ENCODE measurements around the gene ZNF692. TPM values are rescaled to one million over a fixed set of nuclear protein-coding genes. Genes with fewer than 3 reads are reported as not detected.
A peak's percentile ranks its signal among the peaks of the same experiment; 100 is the strongest.
"Not testable (repeated sequence)": the region's sequence is repeated elsewhere in the genome, so short reads cannot be mapped to it uniquely, and the experiment has no call there.

Gene ZNF692, protein sequence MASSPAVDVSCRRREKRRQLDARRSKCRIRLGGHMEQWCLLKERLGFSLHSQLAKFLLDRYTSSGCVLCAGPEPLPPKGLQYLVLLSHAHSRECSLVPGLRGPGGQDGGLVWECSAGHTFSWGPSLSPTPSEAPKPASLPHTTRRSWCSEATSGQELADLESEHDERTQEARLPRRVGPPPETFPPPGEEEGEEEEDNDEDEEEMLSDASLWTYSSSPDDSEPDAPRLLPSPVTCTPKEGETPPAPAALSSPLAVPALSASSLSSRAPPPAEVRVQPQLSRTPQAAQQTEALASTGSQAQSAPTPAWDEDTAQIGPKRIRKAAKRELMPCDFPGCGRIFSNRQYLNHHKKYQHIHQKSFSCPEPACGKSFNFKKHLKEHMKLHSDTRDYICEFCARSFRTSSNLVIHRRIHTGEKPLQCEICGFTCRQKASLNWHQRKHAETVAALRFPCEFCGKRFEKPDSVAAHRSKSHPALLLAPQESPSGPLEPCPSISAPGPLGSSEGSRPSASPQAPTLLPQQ
- total RNA-seq = 18.4 TPM
- long read RNA-seq, transcript ZNF692-201 (12 exons, 1,931 nt) = major isoform, 8 of 30 reads
- long read RNA-seq, partial matches to known transcripts = 1 of 30 reads
- long read RNA-seq, other reads (novel, unspliced or antisense) = 18 of 30 reads

DNA sequence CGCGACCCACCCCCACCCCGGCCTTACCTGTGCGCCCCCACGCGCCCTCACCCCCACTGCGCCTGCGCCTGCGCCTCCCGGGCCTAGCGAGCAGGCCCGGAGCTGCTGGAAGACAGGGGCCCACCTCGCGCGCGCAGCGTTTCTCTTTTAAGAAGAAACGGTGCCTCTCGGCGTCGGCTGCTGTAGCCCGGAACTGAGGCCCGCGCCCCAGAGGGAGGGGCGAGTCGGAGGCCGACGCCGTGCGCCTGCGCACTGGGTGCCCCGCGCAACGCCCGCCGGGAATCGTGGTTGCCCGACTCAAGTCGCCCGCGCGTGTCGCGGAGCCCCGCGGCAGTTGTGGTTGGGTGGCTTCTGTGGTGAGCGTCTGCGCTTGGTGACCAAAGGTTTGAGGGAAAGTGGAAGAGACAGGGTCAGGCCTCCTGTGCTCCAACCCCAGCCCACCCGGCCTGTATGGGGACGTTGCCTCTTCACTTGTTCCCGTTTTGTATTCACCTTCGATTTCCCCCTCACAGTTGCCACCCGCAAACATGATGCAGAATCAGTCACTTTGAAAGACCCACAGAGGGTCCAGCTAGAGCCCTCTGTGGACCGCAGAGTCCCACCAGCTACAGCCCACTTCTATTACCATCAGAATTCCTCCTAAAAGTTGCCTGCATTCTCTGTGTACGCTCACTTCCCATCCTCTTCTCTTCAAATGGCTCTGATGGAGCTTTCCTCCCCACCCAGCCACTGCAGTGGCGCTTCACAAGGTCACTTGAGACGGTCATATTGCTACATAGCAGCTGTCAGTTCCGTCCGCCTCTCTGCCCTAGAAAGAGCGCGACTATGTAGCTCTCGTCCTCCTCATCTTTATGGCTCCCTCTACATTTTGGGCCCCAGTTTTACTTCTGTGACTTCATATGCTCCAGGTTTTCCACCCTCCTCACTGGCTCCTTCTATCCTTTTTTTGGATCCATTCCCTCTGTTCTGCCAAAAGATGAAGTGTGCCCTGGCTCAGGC, at the start of gene ZNF692:
Gene ZNF692, minus strand, starts transcription at position 195 of the 999 bp plus-strand sequence. CDS start 776 bp downstream, outside the sequence.
- DNase-seq (ENCODE audit: low spot score) = peak; percentile 99

DNA sequence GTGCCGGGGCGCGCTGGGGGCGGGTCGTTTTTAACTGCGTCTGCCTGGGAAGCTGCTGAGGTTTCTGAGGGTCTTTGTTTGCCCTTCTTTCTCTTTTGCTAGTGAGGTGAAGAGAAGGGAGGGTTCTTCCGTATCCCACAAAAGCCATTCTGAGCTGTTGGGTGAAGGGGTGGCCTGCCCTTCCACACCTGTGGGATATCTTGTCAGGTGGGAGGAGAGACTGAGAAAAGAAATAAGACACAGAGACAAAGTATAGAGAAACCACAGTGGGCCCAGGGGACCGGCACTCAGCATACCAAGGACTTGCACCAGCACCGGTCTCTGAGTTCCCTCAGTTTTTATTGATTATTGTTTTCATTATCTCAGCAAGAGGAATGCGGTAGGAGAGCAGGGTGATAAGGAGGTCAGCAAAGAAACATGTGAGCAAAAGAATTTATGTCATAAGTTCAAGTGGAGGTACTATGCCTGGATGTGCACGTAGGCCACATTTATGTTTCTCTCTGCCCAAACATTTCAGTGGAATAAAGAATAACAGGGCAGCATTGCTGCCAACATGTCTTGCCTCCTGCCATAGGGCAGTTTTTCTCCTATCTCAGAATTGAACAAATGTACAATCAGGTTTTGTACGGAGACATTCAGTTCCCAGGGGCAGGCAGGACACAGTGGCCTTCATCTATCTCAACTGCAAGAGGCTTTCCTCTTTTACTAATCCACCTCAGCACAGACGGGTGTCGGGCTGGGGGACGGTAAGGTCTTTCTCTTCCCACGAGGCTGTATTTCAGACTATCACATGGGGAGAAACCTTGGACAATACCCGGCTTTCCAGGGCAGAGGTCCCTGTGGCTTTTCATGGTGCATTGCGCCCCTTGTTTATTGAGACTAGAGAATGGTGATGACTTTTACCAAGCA, 48.1 kb upstream of the ZNF692 start:
- no peak for DNase-seq (ENCODE audit: low spot score)

DNA sequence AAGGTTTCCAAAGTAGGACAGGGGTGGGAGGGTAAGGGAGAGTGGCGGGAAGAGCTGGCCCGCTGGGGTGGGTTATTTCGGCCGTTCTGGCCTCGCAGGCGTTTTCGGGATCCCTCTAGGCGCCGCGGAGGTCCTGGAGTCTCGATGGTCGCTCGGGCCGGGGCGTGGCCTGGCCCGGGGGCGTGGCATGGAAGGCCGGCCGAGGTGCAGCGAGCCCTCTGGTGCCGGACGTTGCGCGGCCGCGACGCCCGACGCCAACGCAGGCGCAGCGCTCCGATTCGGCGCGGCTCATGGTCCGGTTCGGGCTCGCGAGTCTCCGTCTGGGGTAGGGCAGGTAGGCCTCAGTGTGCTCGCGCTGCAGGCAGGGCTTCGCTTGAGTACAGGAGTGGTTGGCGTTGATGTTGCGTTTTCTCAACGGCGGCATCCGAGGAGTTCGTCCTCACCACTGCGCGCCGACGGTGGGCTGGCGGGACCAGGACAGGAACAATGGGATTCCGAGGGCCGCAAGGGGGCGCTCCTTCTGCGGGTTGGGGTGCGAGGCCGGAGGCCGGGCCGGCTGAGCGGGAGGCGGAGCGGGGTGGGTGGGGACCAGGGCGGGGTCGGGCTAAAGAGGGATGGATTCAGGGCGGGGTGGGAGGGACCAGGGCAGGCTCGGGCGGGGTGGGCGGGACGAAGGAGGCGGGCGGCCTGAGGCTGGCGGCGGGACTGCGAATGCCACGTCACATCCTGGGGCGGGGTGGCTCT, 47.3 kb upstream of the ZNF692 start, which contains the start of gene PGBD2:
Gene PGBD2, plus strand, starts transcription at position 227 of the 744 bp plus-strand sequence. CDS start 7,628 bp downstream, outside the sequence.
- DNase-seq (ENCODE audit: low spot score) = peak; percentile 97

DNA sequence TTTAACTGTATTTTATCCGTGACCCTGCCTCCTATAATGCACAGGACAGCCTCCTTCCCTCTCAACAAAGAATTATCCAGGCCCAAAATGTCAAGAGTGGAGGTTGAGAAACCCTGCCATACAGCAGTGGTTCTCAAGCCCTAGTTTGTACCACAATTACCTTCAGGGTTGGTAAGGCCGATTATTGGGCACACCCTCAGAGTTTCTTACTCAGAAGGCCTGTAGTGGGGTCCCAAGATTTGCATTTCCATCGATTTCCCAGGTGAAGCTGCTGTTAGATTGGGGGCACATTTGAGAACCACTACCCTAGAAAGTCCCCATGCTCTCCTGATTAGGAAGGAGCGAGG, 46.8 kb upstream of the ZNF692 start:
- DNase-seq (ENCODE audit: low spot score) = no peak

DNA sequence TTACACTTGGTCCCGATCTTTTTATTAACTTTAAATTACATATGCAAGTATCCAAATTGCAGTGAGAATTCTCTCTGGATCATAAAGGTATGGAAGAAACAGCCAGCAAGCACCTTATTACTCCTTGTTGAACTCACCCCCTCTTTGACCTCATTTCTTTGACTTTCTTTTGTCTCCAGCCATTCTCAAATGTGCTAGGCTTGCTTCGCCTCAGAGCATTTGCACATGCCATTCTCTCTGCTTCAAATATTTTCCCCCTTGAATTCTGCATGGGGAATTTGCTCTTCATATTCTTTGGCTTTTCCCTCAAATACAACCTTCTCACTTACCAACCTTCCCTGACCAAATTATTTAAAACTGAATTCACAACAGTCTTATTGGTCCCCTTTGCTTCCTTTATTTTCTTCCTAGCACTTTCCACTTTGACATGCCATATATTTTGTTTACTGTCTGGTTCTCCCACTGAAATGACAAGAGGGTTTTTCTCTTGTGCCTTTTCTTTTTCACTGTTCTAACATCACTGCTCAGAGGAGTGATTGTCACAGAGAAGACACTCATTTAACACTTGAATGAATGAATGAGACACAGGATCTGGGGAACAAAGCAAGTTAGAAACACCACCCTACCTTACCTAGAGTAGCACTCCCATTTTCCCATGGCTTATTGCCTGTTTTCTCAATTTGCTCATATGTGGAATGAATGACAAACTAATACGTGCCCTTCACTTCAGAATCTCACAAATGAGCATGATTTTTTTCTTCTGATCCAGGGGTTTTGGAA, 45.7 kb upstream of the ZNF692 start:
- no peak for DNase-seq (ENCODE audit: low spot score)

DNA sequence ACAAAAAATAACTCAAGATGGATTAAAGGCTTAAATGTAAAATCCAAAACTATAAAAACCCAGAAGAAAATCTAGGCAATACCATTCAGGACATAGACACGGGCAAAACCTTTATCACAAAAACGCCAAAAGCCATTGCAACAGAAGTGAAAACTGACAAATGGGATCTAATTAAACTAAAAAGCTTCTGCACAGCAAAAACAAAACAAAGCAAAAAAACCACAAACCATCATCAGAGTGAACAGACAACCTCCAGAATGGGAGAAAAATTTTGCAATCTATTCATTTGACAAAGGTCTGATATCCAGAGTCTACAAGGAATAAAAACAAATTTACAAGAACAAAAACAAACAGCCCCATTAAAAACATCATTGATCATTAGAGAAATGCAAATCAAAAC, 42.7 kb upstream of the ZNF692 start:
- DNase-seq (ENCODE audit: low spot score) = no peak

DNA sequence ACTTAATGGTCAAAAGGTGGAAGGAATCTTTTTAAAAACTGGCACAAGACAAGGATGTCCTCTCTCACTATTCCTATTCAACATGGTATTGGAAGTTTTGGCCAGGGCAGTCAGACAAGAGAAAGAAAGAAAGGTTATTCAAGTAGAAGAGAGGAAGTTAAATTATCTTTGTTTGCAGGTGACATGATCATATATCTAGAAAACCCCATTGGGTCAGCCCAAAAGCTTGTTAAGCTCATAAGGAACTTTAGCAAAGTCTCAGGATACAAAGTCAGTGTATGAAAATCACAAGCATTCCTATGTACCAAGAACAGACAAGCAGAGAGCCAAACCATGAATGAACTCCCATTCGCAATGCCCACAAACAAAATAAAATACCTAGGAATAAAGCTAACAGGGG, 41.8 kb upstream of the ZNF692 start:
- DNase-seq (ENCODE audit: low spot score) = no peak

DNA sequence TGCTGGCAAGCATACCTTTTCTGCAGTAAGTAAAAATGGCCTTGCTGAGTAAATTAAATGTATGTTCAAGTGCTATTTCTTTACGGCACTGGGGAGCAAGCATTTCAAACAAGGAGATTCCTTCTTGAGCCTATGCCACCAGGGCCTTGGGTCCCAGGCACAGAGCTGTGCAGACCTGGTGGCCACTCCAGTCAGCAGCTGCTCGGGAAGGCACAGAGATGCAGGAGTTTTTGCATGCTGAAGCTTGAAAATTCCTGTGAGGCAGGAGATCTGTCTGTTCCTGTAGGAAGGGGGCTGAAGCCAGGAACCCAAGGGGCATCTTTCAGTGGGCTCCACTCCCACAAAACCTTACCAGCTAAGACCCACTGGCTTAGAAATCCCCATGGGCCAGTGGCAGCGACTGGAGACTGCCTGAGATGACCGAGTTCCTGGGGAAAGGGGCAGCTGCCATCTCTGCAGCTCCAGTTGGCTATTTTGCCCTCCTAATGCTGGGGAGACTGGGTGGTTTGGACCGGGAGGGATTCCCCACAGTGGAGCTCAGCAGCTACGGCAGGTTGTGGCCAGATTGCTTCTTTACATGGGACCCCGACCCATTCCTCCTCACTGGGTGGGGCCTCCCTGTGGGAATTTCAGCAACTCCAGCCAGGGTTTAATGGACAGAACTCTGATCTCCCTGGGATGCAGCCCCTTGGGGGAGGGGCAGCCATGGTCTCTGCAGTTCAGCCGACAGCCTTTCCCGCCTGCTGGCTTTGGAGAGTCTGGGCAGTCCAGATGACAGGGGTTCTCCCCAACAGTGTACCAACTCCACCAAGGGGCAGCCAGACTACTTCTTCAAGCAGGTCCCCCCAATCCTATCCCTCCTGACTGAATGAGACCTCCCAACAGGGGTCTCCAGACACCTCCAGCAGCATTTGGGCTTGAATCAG, 38.8 kb upstream of the ZNF692 start:
- DNase-seq (ENCODE audit: low spot score) = no peak

DNA sequence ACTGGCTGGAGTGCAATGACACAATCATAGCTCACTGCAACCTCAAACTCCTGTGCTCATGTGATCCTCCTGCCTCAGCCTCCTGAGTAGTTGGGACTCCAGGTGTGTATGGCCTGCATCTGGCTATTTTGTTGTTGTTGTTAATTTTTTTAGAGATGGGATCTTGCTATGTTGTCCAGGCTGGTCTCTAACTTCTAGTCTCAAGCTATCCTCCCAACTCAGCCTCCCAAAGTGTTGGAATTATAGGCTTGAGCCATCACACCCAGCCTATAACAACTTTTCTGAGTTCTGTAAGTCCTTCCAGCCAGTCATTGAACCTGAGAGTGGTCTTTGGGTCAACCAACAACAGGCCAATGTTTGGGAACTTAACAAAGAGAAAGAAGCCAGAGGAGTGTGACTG, 36.0 kb upstream of the ZNF692 start:
- no peak for DNase-seq (ENCODE audit: low spot score)

DNA sequence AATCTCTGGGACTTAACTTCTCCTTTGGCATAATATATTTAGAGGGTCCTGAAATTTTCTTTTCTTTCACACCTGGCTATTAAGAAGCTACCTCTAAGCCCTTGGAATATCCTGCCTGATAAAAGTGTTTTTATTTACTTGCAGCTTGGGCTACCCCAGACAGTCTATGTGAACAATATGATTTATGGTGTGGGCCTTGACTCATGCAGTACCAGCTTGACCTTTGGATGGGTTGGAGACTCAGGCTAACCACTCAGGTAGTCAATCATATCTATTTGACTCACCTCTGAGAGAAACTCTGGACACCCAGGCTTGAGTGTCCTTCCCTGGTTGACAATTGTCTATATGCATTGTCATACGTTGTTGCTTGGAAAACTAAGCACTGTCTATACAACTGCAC, 33.7 kb upstream of the ZNF692 start:
- DNase-seq (ENCODE audit: low spot score) = no peak

DNA sequence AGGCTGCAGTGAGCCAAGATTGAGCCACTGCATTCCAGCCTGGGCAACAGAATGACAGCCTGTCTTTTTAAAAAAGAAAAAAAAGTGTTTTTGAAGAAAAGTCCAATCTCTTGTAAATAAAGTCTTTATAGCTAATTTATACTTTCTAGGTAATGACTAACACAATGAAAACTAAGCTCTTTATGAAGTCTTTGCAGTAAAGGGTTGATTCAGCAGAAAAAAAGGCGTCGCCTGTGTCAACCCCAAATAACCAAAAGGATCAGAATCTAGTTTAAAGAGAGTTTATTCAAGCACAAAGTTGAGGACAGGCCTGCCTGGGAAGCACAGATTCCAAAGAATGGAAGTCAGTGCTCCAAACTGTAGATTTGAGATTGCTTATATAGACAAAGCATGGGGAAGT, 32.9 kb upstream of the ZNF692 start:
- no peak for DNase-seq (ENCODE audit: low spot score)

DNA sequence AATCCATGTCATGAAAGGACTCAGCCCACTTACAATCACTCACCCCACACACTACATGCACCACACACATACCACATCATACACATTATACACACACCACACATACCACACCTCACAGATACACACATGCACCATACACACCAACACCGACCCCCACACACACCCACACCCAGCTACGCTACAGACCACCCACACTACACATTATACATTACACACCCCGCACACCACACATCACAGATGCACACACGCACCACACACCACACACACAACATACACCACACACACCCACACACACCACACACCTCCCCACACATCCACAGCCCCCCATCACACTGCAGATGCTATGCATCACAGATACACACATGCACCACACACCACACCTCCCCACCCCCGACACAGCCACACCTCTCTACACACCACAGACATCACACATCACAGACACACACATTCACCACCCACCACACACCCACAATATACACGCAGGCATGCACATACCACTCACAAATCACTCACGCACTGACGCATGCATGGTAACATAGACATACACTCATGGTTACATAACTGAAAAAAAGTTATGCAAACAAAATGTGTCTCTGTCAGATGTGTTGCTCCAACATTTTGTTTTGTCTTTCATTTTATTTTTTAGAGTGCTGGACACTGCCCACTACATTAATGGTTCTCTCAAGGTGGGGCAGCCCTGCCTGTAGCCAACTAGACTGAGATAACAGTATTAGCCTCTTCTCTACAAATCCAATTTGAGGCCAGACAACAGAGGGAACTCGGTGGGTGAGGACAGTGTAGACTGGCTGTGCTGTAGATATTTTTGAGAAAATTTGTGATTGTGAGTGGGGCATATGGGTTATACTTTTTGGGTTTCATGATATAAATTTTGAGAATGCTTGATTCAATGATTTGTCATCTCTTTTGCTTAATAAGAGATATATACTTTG, 31.9 kb upstream of the ZNF692 start:
- no peak for DNase-seq (ENCODE audit: low spot score)

DNA sequence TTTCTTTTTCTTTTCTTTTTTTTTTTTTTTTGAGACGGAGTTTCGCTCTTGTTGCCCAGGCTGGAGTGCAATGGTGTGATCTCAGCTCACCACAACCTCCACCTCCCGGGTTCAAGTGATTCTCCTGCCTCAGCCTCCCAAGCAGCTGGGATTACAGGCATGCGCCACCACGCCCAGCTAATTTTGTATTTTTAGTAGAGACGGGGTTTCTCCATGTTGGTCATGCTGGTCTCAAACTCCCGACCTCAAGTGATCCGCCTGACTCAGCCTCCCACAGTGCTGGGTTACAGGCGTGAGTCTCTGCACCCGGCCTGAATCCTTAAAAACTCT, 31.0 kb upstream of the ZNF692 start:
- DNase-seq (ENCODE audit: low spot score) = not testable (repeated sequence)

DNA sequence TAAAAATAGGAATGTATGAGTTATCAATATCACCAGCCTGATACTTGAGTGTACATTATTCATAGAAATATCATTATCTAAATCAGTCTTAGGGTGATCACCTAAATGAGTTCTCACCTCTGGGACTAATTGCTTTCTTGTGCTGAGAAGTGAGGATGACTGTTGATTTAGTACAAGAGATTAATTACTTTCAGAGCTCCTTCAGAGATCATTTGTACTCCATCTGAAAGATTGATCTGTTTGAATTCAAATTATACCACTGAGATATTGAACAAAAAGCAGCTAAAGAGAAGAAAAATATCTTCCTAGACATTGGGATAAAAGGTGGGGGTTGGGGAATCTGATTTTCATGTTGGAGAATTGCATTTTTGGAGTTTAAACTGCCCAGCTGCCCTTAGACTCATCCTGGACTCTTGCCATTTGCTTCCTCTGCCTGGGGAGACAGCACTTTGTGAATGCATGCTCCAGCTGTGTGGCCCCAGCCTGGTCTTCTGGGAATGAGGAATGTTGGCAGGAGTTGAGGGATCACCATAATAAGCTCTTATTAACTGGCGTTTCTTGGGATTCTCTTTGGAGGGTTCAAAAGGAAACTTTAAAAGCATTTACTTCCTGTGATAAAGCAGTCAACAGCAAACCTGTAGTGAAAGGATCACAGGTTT, 27.5 kb upstream of the ZNF692 start:
- no peak for DNase-seq (ENCODE audit: low spot score)

DNA sequence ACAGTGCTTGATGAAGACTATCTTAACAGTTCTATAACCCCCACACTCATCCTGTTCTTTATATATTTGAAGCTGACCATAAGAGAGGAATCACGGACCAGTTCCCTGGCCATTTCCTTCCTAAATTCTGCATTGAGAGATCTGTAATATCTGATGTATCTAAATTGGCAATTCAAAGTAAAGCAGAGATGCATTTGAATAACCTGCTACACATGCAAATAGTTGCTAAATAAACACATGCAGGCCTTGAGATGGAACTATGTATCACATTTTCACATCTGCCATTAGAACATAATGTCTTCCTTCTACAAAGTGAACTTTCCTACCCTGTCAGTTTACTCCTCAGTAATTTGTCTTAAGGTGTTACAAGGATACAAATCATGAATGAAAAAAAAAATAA, 26.8 kb upstream of the ZNF692 start:
- no peak for DNase-seq (ENCODE audit: low spot score)

DNA sequence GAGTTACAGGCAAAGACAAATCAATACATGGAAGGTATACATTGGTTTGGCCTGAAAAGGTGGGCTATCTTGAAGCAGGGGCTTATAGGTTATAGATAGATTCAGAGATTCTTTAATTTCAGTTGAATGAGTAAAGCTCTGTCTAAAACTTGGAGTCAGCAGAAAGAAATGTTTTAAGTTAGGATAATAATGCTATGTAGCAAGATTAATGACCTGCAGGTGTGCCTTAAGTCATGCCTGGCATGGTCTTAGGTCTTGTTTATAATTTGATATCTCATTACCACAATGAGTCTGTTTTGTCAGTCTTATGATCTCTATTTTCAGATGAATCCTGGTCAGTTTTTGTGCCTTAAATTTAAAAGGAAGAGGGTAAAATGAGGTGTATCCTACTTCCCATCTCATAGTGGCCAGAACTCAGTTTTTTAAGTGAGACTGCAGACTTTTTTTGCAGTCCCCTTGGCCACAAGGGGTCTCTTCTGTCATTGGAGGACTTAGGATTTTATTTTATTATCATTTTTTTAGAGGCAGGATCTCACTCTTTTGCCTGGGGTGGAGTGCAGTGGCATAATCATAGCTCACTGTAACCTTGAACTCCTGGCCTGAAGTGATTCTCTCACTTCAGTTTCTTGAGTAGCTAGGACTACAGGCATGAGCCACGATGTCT, 25.9 kb upstream of the ZNF692 start:
- DNase-seq (ENCODE audit: low spot score) = no peak
